Chondrocyte (in vitro differentiated cells): Measurements from ENCODE around the gene CDC42. TPM values are rescaled to one million over a fixed set of nuclear protein-coding genes. Genes with fewer than 3 reads are reported as not detected.

Experiments
- DNase-seq: peaks from one replicate; pipeline ENCODE4 v3.0.0; 2021; ENCODE audit warnings: mixed read lengths, low spot score
- H3K27ac Mint-ChIP-seq: one replicate; pipeline ENCODE4 v1.8.0; 2021; ENCODE audit warnings: mild to moderate bottlenecking, moderate library complexity, mixed read lengths; ENCODE audit not compliant: unreplicated experiment
- H3K27me3 Mint-ChIP-seq: 2 replicates; pipeline ENCODE4 v1.8.0; 2021; ENCODE audit warnings: low read depth, mixed read lengths
- H3K36me3 Mint-ChIP-seq: 2 replicates; pipeline ENCODE4 v1.8.0; 2021; ENCODE audit warnings: low read depth, mixed read lengths
- H3K4me1 Mint-ChIP-seq: 2 replicates; pipeline ENCODE4 v1.8.0; 2021; ENCODE audit warnings: low read depth, mild to moderate bottlenecking, mixed read lengths
- H3K4me3 Mint-ChIP-seq: one replicate; pipeline ENCODE4 v1.8.0; 2021; ENCODE audit warnings: mild to moderate bottlenecking, moderate library complexity, mixed read lengths; ENCODE audit not compliant: unreplicated experiment
- H3K9me3 Mint-ChIP-seq: 2 replicates; pipeline ENCODE4 v1.8.0; 2021; ENCODE audit warnings: low read depth, mixed read lengths
- total RNA-seq: library from RNA; stranded (reverse); gene quantifications from 3 replicates; pipeline ENCODE4 v1.2.1, GENCODE V29; 2021
- TF ChIP-seq, protein P1 (sequence below): fragments of 200-600 bp; sonication (generic); IDR thresholded peaks from 2 replicates; pipeline ENCODE4 v1.5.0; 2021; ENCODE audit warnings: antibody characterized with exemption, mild to moderate bottlenecking, moderate library complexity

Gene CDC42
- total RNA-seq, 1 donor from 2014 or later = 272 TPM

DNA sequence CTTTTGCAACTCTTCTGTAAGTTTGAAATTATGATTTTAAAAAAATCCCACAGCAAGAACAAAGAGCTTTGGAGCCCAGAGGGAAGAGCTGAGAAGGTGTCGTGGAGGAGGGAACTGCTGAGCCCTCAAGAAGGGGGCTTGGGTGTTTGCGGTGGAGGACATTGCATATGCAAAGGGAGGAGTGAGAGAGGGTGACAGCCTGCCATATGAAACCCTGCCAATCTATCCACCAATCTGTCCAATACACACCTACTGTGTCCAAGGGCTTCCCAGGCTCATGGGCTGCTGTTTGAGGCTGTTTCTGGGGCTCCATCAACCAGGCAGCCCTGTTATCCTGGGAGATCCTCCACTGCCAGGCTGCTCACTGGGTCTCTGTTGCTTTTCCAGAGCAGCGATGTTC lies 75.2 kb downstream of the CDC42 start:
- Mint-ChIP-seq H3K27me3 (no peaks in the 10 kb centered on the region), H3K36me3 (no peaks in the 10 kb centered on the region), H3K27ac (no peak overlapping the region), H3K4me1 (peaks cover 12% of the 10 kb centered on the region), H3K4me3 (no peak overlapping the region), H3K9me3 (no peaks in the 10 kb centered on the region)
- TF ChIP-seq, protein P1, sequence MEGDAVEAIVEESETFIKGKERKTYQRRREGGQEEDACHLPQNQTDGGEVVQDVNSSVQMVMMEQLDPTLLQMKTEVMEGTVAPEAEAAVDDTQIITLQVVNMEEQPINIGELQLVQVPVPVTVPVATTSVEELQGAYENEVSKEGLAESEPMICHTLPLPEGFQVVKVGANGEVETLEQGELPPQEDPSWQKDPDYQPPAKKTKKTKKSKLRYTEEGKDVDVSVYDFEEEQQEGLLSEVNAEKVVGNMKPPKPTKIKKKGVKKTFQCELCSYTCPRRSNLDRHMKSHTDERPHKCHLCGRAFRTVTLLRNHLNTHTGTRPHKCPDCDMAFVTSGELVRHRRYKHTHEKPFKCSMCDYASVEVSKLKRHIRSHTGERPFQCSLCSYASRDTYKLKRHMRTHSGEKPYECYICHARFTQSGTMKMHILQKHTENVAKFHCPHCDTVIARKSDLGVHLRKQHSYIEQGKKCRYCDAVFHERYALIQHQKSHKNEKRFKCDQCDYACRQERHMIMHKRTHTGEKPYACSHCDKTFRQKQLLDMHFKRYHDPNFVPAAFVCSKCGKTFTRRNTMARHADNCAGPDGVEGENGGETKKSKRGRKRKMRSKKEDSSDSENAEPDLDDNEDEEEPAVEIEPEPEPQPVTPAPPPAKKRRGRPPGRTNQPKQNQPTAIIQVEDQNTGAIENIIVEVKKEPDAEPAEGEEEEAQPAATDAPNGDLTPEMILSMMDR = no peak
- no peak for DNase-seq

DNA sequence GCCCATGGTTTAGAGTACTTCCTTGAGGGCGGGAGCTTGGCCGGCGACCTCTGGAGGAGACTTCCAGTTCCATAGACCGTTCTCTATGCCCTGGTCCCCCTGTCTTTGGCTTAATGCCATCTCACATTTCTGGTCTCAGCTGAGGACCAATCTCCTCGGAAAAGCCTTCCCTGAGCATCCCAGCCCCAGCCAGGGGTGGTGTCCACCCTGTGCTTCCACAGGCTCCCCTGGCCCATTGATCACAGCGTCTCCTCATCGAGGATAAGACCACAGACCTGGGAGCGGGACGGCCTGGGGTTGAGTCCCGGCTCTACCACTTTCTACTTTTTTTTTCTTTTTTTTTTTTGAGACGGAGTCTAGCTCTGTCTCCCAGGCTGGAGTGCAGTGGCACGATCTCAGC lies 75.9 kb downstream of the CDC42 start:
- no peak for DNase-seq
- Mint-ChIP-seq H3K27me3 (no peaks in the 10 kb centered on the region), H3K4me3 (no peak overlapping the region), H3K4me1 (peaks cover 10% of the 10 kb centered on the region), H3K36me3 (no peaks in the 10 kb centered on the region), H3K9me3 (no peaks in the 10 kb centered on the region), H3K27ac (no peak overlapping the region)
- TF ChIP-seq, protein P1 = no peak

DNA sequence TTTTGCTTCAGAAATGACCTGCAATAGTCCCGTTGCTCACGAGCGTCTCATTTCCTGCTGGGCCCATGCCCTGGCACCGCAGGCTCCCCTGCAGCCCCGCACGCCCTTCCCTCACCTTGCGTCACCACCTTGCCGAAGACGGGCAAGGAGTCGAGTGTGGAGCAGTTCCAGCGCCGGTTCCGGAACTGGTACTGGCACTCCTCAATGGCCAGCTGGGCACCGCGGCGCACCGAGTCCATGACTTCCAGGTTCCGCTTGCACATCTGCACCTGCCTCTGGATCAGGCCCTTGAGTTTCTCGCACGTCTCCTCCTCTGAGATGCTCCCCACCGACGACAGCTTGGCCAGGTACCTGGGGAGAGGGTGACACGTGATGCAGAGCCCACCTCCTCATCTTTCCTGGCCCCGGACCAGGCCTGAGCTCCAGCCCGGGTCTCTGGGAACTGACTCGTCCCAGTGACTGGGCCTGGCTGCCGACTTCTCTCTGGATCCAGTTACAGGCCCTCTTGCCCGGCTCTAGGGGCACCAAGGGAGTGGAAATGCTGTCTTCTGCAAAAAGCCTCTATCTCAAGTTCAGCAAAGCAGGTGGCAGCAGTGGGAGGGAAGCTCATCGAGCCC lies 77.1 kb downstream of the CDC42 start:
- H3K36me3 Mint-ChIP-seq = no peaks in the 10 kb centered on the region
- H3K27me3 Mint-ChIP-seq = no peaks in the 10 kb centered on the region
- H3K4me3 Mint-ChIP-seq = no peak overlapping the region
- peaks cover 20% of the 10 kb centered on the region for H3K4me1 Mint-ChIP-seq
- TF ChIP-seq, protein P1 = no peak
- no peak overlapping the region for H3K27ac Mint-ChIP-seq
- no peaks in the 10 kb centered on the region for H3K9me3 Mint-ChIP-seq
- no peak for DNase-seq

DNA sequence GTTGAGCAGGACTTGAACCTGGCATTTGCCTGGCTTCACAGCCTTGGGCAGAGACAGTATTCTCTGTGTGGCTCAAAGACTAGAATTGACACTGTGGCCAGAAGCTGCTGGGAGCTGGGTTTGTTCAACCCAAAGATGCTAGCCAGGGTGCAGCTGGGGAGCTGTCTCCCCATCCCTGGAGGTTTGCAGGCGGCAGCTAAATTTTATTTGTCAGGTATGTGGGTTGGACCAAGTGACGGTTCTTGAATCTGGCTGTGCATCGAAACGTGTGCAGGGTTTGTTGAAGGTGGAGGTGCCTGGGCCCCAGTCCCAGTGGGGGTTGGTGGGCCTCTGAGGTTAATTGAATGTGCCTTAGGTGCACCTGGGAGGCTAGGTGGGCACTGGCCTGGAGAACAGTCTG lies 78.6 kb downstream of the CDC42 start:
- H3K4me1 Mint-ChIP-seq = peaks cover 20% of the 10 kb centered on the region
- TF ChIP-seq, protein P1 = no peak
- H3K27me3 Mint-ChIP-seq = no peaks in the 10 kb centered on the region
- H3K27ac Mint-ChIP-seq = no peak overlapping the region
- no peaks in the 10 kb centered on the region for H3K36me3 Mint-ChIP-seq
- no peak overlapping the region for H3K4me3 Mint-ChIP-seq
- DNase-seq = no peak
- no peaks in the 10 kb centered on the region for H3K9me3 Mint-ChIP-seq

DNA sequence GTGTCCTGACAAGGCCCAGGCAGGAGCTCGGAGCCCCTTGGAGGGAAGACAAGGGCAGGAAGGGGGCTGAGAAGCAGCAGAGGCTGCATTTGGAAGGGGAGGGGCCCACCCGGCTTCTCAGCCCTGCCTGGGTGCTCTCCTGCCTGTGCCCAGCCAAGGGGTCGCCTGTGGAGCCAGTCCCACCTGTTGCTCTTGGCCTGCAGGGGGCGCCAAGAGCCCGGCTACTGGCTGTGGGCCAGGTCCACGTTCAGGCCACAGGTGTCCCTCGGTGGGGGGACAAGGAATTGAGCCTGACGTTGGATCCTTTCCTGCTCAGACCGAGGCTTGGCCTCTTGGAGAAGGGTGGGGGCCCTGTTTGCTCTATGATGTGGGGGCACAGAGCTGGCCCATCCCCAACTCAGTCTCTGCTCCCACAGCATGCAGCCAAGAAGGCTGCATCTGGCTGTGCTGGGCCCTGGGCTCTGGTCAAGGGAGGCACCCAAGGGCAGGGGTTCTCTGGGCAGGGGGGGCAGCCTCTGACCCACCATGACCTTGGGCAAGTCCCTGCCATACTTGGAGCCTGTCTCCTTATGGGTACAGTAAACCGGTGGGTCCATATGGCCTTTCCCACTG lies 79.5 kb downstream of the CDC42 start:
- no peaks in the 10 kb centered on the region for H3K36me3 Mint-ChIP-seq
- peaks cover 20% of the 10 kb centered on the region for H3K4me1 Mint-ChIP-seq
- no peaks in the 10 kb centered on the region for H3K9me3 Mint-ChIP-seq
- no peak overlapping the region for H3K4me3 Mint-ChIP-seq
- TF ChIP-seq, protein P1 = peak; percentile 88
- H3K27ac Mint-ChIP-seq = no peak overlapping the region
- no peak for DNase-seq
- H3K27me3 Mint-ChIP-seq = no peaks in the 10 kb centered on the region
